Activated T-helper 2 cell treated with anti-CD3 and anti-CD28 coated beads, Interferon-gamma antibody, Interleukin-2, Interleukin-4, amounts not matched to agents 10 μg/mL and 5 μg/mL and 100 μg/mL, durations not matched to agents 14 hours and 24 hours and 36 hours (primary cell): ENCODE results near the gene SEC24A. TPM values are rescaled to one million over a fixed set of nuclear protein-coding genes. Genes with fewer than 3 reads are reported as not detected.

Experiments
- DNase-seq: peaks from one replicate; pipeline ENCODE4 v3.0.0; 2021; ENCODE audit warnings: low spot score
- H3K27ac Mint-ChIP-seq: one replicate; pipeline ENCODE4 v1.8.0; 2021; ENCODE audit warnings: mixed read lengths
- H3K27me3 Mint-ChIP-seq: one replicate; pipeline ENCODE4 v1.8.0; 2021; ENCODE audit warnings: low read depth, mixed read lengths
- H3K36me3 Mint-ChIP-seq: one replicate; pipeline ENCODE4 v1.8.0; 2021; ENCODE audit warnings: low read depth, mixed read lengths
- H3K4me1 Mint-ChIP-seq: one replicate; pipeline ENCODE4 v1.8.0; 2021; ENCODE audit warnings: low read depth, mixed read lengths
- H3K4me3 Mint-ChIP-seq: one replicate; pipeline ENCODE4 v1.8.0; 2021; ENCODE audit warnings: low read depth, mild to moderate bottlenecking, moderate library complexity, mixed read lengths
- H3K9me3 Mint-ChIP-seq: one replicate; pipeline ENCODE4 v1.8.0; 2021; ENCODE audit warnings: mixed read lengths
- intact Hi-C: fragments of 100-400 bp; cut with micrococcal nuclease; formaldehyde crosslinking; loops from one replicate; pipeline ENCODE4 v1.15.1; 2023
- total RNA-seq: library from RNA; stranded (reverse); gene quantifications from 2 replicates; pipeline ENCODE4 v1.2.3, GENCODE V29; 2022

SEC24A gene
- total RNA-seq, 1 donor from 2014 or later = 34.0 TPM

- Mint-ChIP-seq H3K4me1 (no peaks in the 10 kb centered on the region), H3K9me3 (no peaks in the 10 kb centered on the region), H3K36me3 (peaks cover 70% of the 10 kb centered on the region), H3K27me3 (no peaks in the 10 kb centered on the region), H3K4me3 (no peak overlapping the region), H3K27ac (no peak overlapping the region)
- intact Hi-C loops = no loop called here
- DNase-seq = no peak
These were observed 124.0 kb downstream of the SEC24A start for GRCh38 chr5:134772461-134773125.

GRCh38 chr5:134777366-134777765, 128.8 kb downstream of the SEC24A start:
- Mint-ChIP-seq H3K4me3 (no peak overlapping the region), H3K27ac (peak overlapping the region; percentile 2), H3K36me3 (peaks cover 66% of the 10 kb centered on the region), H3K4me1 (no peaks in the 10 kb centered on the region), H3K9me3 (no peaks in the 10 kb centered on the region), H3K27me3 (no peaks in the 10 kb centered on the region)
- no peak for DNase-seq
- intact Hi-C loops = no loop called here

Other genes with a start within 250 kb of the SEC24A start
- 34.5 and 37.8 TPM in 2 replicates for gene CDKN2AIPNL, start 236.9 kb upstream of the SEC24A start, total RNA-seq
- 76.8 and 81.2 TPM in 2 replicates for gene JADE2, start 123.1 kb upstream of the SEC24A start, total RNA-seq
- 43.6 and 47.5 TPM in 2 replicates for gene SAR1B, start 16.0 kb upstream of the SEC24A start, total RNA-seq
- gene CAMLG, start 89.8 kb downstream of the SEC24A start, total RNA-seq = 28.1 and 29.1 TPM in 2 replicates
- gene DDX46, start 110.0 kb downstream of the SEC24A start, total RNA-seq = 75.2 and 83.9 TPM in 2 replicates
- gene C5orf24, start 197.2 kb downstream of the SEC24A start, total RNA-seq = 36.0 and 40.5 TPM in 2 replicates
- gene TXNDC15, start 225.6 kb downstream of the SEC24A start, total RNA-seq = 53.9 and 56.9 TPM in 2 replicates